Epithelial cell of esophagus (primary cell): ENCODE data around the gene EML4.

Experiments used
- DNase-seq: peaks from one replicate; pipeline ENCODE4 v3.0.0; 2010; ENCODE audit warnings: low read depth
- H3K4me3 ChIP-seq: 2 replicates; pipeline ENCODE4 v1.5.1; 2011; ENCODE audit warnings: mild to moderate bottlenecking, low read length, control low read depth
- CTCF ChIP-seq: IDR thresholded peaks from 2 replicates; pipeline ENCODE4 v1.5.1; 2011; ENCODE audit warnings: low read depth, mild to moderate bottlenecking, low read length, control low read depth, inconsistent platforms; ENCODE audit not compliant: insufficient read depth; ENCODE audit errors: missing control alignments

Gene EML4

GRCh38 chr2:42180300-42180699 lies 11.1 kb downstream of the EML4 start:
- no peak for TF ChIP-seq CTCF
- DNase-seq = no peak
- no peak overlapping the region for H3K4me3 ChIP-seq

- TF ChIP-seq CTCF = no peak
- DNase-seq = no peak
- H3K4me3 ChIP-seq = no peak overlapping the region
These were observed 13.6 kb downstream of the EML4 start for GRCh38 chr2:42182654-42183308.

GRCh38 chr2:42183775-42184174 lies 14.6 kb downstream of the EML4 start:
- H3K4me3 ChIP-seq = no peak overlapping the region
- TF ChIP-seq CTCF = no peak
- DNase-seq = no peak

DNA sequence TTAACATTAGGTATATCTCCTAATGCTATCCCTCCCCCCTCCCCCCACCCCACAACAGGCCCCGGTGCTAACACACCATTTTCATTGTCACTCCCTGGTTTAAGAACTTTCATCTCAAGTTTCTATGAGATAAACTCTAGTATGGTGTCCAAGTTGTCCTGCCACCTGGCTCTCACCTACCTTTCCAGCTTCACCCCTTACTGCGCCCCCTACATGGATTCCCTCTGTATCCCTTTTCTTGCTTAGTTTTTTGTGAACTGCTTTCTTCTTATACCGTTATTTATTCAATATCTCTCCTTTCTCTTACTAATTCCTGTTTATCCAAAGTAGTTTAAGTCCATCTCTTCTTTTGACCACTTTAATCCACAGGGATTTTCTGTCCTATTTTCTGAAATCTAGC lies 15.2 kb downstream of the EML4 start:
- no peak for DNase-seq
- H3K4me3 ChIP-seq = no peak overlapping the region
- no peak for TF ChIP-seq CTCF

DNA sequence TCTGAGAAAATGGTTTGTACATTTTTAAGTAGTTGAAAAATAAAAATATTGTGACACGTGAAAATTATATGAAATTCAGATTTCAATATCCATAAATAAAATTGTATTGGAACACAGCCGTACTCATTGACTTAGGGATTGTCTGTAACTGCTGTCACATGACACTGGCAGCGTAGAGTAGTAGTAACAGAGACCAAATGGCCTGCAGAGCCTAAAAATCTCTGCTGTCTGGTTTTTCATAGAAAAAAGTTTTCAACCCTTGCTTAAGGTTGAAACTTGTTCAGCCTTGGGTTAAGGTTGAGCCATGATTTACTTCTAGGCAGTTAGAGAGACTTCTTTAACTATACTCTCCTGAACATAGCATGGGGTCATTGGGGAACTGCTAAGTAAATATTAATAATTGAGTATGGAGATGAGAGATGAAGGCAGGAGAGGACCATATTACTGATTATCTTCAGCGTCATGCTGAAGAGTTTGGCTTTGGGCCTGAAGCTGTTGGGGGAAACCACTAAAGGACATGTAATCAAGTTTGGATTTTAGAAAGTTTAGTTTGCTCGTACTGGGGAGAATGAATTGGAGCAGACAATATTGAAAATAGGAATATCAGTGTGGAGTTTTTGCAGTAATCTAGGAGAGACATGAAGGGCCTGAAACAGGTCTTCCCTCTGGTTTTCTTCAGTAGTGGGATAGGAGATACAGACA lies 16.2 kb downstream of the EML4 start:
- DNase-seq = no peak
- no peak overlapping the region for H3K4me3 ChIP-seq
- TF ChIP-seq CTCF = no peak

DNA sequence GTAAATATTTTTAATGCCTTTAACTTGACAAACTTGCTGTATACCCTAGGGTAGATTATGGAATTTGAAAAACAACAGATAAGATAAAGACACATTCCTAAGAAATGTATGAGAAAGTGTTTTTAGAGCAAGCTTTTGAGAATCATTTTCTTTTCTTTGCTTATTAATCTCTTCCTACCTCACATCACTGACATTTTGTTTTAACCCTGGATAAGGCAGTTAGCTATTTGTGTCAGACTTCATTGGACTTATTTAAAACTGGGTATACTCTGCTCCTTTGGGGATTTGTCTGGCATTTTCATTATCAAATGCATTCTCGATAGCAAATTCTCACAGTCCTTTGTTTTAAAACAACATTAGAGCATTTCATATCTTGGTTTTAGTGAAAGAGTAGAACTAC lies 17.2 kb downstream of the EML4 start:
- no peak for TF ChIP-seq CTCF
- no peak for DNase-seq
- no peak overlapping the region for H3K4me3 ChIP-seq
